ENCODE results near the gene MILR1. TPM values are rescaled to one million over a fixed set of nuclear protein-coding genes. Genes with fewer than 3 reads are reported as not detected.
A peak's percentile ranks its signal among the peaks of the same experiment; 100 is the strongest.

The MILR1 gene
- total RNA-seq, 1 donor from 2014 or later = not detected

GRCh38 chr17:64477849-64478248, 28.9 kb downstream of the MILR1 start:
- TF ChIP-seq CTCF (IDR thresholded peaks at IDR 0.05) = no peak
- H3K27me3 Mint-ChIP-seq (ENCODE audit: unreplicated experiment) = no peaks in the 10 kb centered on the region
- DNase-seq (ENCODE audit: extremely low spot score, unreplicated experiment) = no peak
- H3K9me3 Mint-ChIP-seq (ENCODE audit: unreplicated experiment) = no peaks in the 10 kb centered on the region
- H3K27ac Mint-ChIP-seq (ENCODE audit: unreplicated experiment) = no peak overlapping the region
- peaks cover 13% of the 10 kb centered on the region for H3K36me3 Mint-ChIP-seq (ENCODE audit: unreplicated experiment)
- H3K4me3 Mint-ChIP-seq (ENCODE audit: unreplicated experiment) = no peak overlapping the region
- H3K4me1 Mint-ChIP-seq (ENCODE audit: unreplicated experiment) = no peaks in the 10 kb centered on the region

- no peaks in the 10 kb centered on the region for H3K4me1 Mint-ChIP-seq (ENCODE audit: unreplicated experiment)
- H3K9me3 Mint-ChIP-seq (ENCODE audit: unreplicated experiment) = no peaks in the 10 kb centered on the region
- no peak for TF ChIP-seq CTCF (IDR thresholded peaks at IDR 0.05)
- H3K36me3 Mint-ChIP-seq (ENCODE audit: unreplicated experiment) = peaks cover 36% of the 10 kb centered on the region
- no peak overlapping the region for H3K27ac Mint-ChIP-seq (ENCODE audit: unreplicated experiment)
- no peak overlapping the region for H3K4me3 Mint-ChIP-seq (ENCODE audit: unreplicated experiment)
- no peak for DNase-seq (ENCODE audit: extremely low spot score, unreplicated experiment)
- no peaks in the 10 kb centered on the region for H3K27me3 Mint-ChIP-seq (ENCODE audit: unreplicated experiment)
Measured at GRCh38 chr17:64480951-64481350, 32.0 kb downstream of the MILR1 start.

DNA sequence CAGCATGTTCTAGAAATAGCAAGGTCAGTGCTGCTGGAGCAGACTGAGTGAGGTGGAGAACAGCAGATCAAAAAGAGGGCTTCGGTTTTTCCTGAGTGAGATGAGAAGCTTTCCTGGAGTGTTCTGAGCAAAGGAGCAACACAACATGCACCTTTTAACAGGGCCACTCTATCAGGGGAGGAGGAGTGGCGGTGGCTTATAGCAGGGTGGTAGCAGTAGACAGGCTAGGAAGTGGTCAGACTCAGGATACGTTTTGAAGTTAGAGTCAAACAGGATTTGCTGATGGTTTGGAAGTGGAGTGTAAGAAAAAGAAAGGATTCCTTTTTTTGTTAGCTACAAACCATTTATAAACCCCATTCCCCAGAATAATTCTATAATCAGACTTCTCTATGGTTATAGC, 35.5 kb downstream of the MILR1 start:
- no peak for DNase-seq (ENCODE audit: extremely low spot score, unreplicated experiment)
- Mint-ChIP-seq H3K27ac (ENCODE audit: unreplicated experiment) (no peak overlapping the region), H3K9me3 (ENCODE audit: unreplicated experiment) (no peaks in the 10 kb centered on the region), H3K27me3 (ENCODE audit: unreplicated experiment) (no peaks in the 10 kb centered on the region), H3K4me3 (ENCODE audit: unreplicated experiment) (no peak overlapping the region), H3K36me3 (ENCODE audit: unreplicated experiment) (peaks cover 45% of the 10 kb centered on the region), H3K4me1 (ENCODE audit: unreplicated experiment) (no peaks in the 10 kb centered on the region)
- TF ChIP-seq CTCF (IDR thresholded peaks at IDR 0.05) = no peak

DNA sequence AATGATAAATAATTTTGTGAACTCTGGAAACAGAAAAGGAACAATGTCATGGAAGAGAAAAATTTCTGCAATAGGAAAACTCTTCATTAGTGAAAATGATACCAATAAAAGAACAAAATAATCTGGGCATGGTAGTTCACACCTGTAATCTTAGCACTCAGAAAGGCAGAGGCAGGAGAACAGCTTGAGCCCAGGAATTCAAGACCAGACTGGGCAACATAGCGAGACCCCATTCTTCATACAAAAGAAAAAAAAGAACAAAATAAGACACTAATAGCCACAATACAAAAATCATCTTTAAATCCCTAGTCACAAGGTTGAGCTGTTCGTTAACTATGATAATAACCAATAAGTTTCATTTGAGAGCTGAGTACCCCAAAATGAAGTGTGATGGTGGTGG, 39.4 kb downstream of the MILR1 start:
- no peak overlapping the region for H3K4me3 Mint-ChIP-seq (ENCODE audit: unreplicated experiment)
- no peak for TF ChIP-seq CTCF (IDR thresholded peaks at IDR 0.05)
- H3K27me3 Mint-ChIP-seq (ENCODE audit: unreplicated experiment) = no peaks in the 10 kb centered on the region
- no peak overlapping the region for H3K27ac Mint-ChIP-seq (ENCODE audit: unreplicated experiment)
- peaks cover 49% of the 10 kb centered on the region for H3K36me3 Mint-ChIP-seq (ENCODE audit: unreplicated experiment)
- no peak for DNase-seq (ENCODE audit: extremely low spot score, unreplicated experiment)
- no peaks in the 10 kb centered on the region for H3K9me3 Mint-ChIP-seq (ENCODE audit: unreplicated experiment)
- no peaks in the 10 kb centered on the region for H3K4me1 Mint-ChIP-seq (ENCODE audit: unreplicated experiment)

DNA sequence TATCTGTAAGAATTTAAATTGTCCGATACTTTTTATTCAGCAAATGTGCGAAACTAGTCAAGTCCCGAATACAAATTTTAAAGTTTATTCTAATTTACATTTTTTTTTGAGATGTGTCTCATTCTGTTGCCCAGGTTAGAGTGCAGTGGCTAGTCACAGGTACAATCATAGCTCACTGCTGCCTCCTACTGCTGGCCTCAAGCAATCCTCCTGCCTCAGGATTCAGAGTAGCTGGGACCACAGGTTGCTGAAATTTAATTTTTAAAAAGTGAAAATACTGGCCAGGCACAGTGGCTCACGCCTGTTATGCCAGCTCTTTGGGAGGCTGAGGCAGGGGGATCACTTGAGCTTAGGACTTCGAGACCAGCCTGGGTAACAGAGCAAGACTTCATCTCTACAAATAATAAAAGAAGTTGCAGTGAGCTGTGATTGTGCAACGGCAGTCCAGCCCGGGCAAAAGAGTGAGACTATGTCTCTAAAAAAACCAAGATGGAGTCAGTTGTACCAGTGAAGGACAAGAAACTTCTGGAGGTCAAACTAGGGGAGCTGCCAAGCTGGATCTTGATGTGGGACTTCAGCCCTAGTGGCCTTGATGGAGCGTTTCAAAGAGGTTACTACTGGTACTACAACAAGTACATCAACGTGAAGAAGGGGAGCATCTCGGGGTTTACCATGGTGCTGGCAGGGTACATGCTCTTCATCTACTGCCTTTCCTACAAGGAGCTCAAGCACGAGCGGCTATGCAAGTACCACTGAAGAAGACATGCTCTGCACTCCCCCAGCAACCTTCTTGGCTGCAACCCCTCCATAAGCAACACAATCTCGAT, 42.3 kb downstream of the MILR1 start:
- H3K4me1 Mint-ChIP-seq (ENCODE audit: unreplicated experiment) = peaks cover 21% of the 10 kb centered on the region
- no peak overlapping the region for H3K27ac Mint-ChIP-seq (ENCODE audit: unreplicated experiment)
- H3K27me3 Mint-ChIP-seq (ENCODE audit: unreplicated experiment) = no peaks in the 10 kb centered on the region
- no peak for DNase-seq (ENCODE audit: extremely low spot score, unreplicated experiment)
- TF ChIP-seq CTCF (IDR thresholded peaks at IDR 0.05) = peak; percentile 66
- peaks cover 29% of the 10 kb centered on the region for H3K36me3 Mint-ChIP-seq (ENCODE audit: unreplicated experiment)
- H3K9me3 Mint-ChIP-seq (ENCODE audit: unreplicated experiment) = no peaks in the 10 kb centered on the region
- no peak overlapping the region for H3K4me3 Mint-ChIP-seq (ENCODE audit: unreplicated experiment)
